ENCODE data around the gene KIF26B.

The KIF26B gene

DNA sequence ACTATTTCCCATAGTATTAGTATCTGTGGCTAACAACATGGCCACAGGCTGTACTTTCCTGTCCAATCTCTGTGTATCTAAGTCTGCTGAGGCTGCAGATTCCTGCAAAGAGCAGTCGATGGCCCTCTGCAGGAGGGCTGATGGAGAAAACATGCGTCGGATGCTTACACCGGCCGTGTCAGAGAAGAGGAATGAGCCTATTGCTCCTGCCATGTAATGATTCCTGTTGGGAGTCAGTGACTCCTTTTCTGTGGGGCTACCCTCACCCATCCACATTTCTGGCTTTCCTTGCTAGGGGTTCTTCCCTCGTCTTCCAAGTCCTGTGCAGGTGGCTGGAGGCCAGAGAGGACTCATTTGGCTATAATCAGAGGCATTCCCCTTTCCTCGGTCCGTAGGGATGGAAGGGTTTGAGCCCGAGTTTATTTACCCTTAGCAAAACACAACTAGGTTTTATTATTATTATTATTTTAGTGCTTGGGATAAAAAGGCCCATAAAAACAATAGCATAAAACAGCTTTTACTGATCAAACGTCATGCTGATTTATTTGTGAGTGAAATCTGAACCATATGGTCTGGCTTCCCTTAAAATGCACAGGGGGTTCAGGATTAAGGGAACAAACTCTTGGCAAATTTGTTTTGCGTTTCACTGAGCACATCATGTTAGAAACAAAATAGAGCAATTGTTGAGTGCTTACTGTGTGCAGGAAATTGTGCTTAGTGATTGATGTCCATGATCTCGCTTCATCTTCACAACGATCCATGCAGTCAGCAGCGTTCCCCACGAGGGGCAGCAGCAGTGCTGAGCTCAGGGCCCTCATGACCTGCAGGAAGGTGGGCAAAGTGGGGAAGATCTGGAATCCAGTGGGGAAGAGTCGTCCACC lies 70.8 kb downstream of the KIF26B start:
- in situ Hi-C loops (cut with MboI; ENCODE audit: low sequenced_read_pairs): no loop called here

DNA sequence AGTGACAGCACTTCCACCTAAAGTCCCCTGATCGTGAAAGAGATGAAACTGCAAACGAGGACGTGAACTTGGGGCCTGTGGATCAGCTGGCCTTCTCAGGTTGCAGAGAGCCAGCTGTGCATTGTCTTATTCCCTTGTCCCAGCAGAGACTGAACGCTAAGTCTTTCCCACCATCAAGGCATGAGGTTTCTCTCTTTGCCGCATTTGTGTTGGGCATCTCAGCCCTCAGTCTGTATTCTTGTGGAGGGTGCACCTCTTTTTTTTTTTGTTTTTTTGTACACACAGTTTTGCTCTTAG lies 71.4 kb downstream of the KIF26B start:
- in situ Hi-C loops (cut with MboI; ENCODE audit: low sequenced_read_pairs): no loop called here

- in situ Hi-C loops (cut with MboI; ENCODE audit: low sequenced_read_pairs): no loop called here
These were observed 74.3 kb downstream of the KIF26B start for GRCh38 chr1:245229051-245229450.

DNA sequence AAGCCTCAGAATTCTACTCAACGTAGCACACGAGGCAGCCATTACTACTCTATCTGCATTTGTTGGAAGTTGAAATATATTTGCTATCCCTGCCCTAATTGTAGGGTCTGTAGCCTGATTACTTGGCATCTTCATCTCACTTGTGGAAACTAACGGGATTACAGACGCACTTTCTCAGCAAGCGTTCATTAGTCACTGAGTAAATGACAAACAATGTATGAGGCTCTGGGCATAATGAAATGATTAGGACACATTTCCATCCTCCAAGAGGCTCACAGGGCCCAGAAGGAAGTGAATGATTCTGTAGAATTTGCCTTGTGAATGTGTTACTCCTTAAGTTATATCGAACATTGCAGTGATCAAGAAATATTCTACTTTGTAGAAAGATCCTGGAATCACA lies 78.1 kb downstream of the KIF26B start:
- in situ Hi-C loops (cut with MboI; ENCODE audit: low sequenced_read_pairs): no loop called here

GRCh38 chr1:245234217-245235081 lies 79.7 kb downstream of the KIF26B start:
- in situ Hi-C loops (cut with MboI; ENCODE audit: low sequenced_read_pairs): no loop called here

DNA sequence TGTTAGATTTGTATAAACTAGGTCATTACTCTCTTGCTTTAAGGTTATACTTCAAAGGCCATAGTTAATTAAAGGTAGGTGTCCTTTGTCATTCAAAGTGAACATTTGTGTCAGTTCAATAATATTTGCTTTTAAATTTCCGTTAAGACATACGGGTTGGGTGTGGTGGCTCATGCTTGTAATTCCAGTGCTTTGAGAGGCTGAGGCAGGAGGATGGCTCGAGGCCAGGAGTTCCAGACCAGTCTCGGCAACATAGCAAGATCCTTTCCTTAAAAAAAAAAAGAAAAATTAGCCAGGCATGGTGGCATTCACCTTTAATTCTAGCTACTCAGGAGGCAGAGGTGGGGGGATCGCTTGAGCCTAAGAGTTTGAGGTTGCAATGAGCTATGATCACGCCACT lies 80.4 kb downstream of the KIF26B start:
- in situ Hi-C loops (cut with MboI; ENCODE audit: low sequenced_read_pairs): no loop called here

DNA sequence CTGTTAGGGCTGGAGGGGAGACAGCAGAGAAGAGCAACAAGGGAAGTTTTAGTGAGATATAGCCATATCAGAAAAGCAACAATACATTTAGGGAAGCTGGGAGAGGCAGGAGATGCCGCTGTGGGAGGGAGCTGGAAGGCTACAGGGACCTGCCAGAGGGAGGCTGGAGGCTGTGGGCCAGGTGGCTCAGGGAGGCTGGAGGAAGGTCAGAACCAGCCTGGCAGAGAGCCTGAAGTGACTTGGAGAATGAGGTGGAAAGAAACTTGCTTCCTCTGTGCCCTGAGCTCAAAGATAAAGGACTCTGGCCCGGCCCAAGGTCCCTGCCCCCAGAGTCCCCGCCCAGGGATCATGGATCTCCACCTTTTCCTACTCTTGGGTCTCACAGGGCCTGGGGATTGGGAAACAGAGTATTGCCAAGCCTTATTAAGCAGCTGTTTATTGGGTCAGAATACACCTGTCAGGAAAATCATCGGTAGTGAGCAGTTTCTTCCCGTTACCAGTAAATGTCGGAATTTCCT lies 85.9 kb downstream of the KIF26B start:
- in situ Hi-C loops (cut with MboI; ENCODE audit: low sequenced_read_pairs): no loop called here

GRCh38 chr1:245241526-245242130 lies 86.8 kb downstream of the KIF26B start:
- in situ Hi-C loops (cut with MboI; ENCODE audit: low sequenced_read_pairs): no loop called here

DNA sequence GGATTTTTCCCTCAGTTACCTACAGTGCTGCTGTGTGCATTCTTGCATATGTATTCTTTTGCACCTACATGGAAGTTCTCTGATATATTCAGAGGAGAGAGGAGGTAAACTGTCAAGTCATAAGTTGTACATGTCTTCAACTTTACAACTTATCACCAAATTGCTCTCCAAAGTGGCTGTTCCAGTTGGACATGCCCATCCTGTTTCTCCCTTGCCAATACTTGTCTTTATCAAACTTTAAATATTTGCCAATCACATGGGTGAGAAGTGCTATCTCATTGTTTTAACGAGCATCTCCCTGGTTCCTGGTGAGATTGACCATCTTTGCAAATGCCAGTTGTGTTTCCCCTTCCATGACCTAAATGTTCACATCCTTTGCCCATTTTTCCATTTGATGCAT lies 88.2 kb downstream of the KIF26B start:
- in situ Hi-C loops (cut with MboI; ENCODE audit: low sequenced_read_pairs): no loop called here

GRCh38 chr1:245245021-245245667 lies 90.4 kb downstream of the KIF26B start:
- in situ Hi-C loops (cut with MboI; ENCODE audit: low sequenced_read_pairs): no loop called here

GRCh38 chr1:245246433-245246832 lies 91.6 kb downstream of the KIF26B start:
- in situ Hi-C loops (cut with MboI; ENCODE audit: low sequenced_read_pairs): no loop called here

DNA sequence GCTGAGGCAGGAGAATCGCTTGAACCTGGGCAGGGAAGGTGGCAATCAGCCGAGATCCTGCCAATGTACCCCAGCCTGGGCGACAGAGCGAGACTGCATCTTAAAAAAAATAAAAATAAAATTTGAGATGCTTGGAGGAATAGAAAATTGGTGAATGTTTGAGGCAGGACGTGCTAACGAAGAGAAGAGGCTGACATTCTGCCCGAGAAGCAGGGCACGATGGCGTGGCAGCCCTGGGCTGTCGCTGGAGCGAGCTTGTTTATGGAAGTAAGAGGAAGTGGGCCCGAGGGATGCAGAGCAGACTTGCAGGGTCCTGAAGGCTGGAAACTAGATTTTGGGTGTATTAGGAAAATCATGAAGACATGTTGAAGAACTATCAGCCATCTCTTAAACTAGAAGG lies 92.6 kb downstream of the KIF26B start:
- in situ Hi-C loops (cut with MboI; ENCODE audit: low sequenced_read_pairs): no loop called here

DNA sequence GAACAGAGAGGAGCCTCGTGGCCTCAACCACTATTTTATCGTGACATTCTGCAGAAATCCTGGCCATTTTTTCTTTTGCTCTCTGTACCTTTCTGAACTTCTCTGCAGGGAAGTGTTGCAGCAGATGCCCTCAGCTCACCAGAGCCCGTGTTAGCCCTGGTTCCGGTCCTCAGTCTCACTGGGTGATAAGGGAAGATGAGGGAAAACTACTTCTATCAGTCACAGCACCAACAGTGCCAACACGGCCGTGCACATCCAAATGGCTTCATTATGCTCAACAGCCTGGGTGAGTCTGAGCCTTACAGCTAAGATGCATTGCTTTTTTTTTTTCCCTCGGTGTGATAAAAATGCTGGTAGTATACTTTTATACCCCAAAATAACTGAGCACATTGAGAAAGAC lies 93.0 kb downstream of the KIF26B start:
- in situ Hi-C loops (cut with MboI; ENCODE audit: low sequenced_read_pairs): no loop called here

GRCh38 chr1:245248231-245248731 lies 93.5 kb downstream of the KIF26B start:
- in situ Hi-C loops (cut with MboI; ENCODE audit: low sequenced_read_pairs): no loop called here

- in situ Hi-C loops (cut with MboI; ENCODE audit: low sequenced_read_pairs): no loop called here
These were observed 101.0 kb downstream of the KIF26B start for GRCh38 chr1:245255783-245256182.

- in situ Hi-C loops (cut with MboI; ENCODE audit: low sequenced_read_pairs): no loop called here
These were observed 101.7 kb downstream of the KIF26B start for GRCh38 chr1:245256528-245256927.

DNA sequence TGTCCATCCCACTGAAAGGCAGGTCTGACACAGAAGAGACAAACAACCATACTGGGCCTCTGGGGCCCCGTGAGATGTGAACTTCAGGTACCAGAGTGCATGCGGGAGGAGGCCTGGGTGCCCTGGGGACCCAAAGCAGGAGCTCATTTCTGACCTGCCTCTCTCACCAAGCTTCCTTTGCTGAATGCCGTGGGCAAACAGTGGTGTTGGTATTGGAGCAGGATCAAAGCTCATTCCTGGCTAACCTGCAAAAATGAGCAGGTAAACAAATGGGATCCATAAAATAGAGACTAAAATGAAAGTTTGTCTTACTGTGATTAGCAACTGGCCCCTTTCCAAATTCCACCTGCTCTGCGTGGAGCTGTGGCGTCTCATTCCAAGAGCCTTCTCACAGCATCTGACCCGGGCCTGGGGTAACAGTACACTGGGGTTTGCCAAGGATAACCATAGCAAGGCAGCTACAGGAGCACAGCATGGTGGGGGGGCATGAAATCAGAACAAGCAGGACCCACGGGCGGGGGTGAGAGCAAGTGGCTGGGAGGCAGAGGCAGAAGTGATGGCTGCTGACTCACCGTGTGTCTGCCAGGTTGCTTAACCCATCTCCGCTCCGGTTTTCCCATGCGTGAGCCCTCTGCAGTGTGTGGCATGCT lies 103.6 kb downstream of the KIF26B start:
- in situ Hi-C loops (cut with MboI; ENCODE audit: low sequenced_read_pairs): no loop called here

DNA sequence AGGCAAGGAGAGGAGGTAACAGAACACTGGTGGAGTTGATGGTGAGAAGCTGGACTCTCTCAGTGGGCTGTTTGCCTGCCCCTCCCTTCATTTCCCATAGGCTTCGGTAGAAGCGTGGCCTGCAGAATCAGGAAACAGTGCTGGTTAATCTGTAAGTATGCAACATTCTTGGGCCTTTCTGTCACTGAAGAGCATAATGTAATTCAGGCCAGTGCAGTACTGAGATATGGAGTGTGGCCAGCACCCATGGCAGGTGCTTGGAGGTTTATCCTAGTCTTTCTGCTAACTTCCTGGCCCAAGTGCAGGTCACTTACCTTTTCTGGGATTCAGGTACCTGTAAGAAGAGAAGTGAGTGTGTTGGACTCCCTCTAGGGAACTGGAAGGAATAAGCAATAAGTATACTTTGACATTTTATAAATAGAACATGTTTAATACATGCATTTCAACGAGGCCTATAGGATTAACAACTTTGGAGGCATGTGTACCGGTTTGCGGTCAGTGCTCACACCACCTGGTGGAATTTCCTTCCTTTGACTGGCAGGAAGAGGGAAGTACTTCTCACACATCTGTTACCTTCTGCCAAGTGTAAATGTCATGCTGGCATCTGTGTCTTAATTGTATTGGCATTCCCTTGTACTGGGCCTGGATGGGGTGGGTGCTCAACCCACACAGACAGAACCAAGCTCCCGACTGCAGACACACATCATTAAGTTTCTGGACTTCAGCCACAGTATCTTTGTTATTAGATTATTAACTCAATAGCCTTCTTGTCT lies 105.5 kb downstream of the KIF26B start:
- in situ Hi-C loops (cut with MboI; ENCODE audit: low sequenced_read_pairs): no loop called here

DNA sequence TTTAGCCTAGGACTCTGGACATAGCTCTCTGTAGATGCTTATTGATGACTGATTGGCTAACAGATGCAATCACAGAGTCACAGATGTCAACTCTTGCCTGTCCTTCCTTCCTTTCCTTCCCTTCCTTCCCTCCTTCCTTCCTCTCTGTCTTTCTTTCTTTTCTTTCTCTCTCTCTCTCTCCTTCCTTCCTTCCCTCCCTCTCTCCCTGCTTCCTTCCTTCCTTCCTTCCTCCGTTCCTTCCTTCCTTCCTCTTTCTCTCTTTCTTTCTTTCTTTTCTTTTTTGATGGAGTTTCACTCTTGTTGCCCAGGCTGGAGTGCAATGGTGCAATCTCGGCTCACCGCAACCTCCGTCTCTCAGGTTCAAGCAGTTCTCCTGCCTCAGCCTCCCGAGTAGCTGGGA lies 106.1 kb downstream of the KIF26B start:
- in situ Hi-C loops (cut with MboI; ENCODE audit: low sequenced_read_pairs): no loop called here

DNA sequence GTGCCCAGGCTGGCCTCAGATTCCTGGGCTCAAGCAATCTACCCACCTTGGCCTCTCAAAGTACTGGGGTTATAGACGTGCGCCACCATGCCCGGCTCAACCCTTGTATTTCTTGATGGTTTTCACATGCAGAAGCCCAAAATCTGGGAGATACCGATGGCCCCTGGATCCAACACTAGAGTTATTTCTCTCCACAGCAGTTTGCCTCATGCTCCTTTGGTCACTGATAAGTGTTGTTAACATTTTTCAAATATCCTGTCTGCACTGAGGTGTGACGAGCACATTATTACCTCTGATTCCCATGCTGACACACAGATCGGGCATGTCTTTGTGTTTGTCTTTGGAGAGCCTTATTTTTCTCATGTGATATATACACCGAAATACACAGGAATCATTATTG lies 107.0 kb downstream of the KIF26B start:
- in situ Hi-C loops (cut with MboI; ENCODE audit: low sequenced_read_pairs): no loop called here

Data from HL-60/S4 treated with retinoic acid at 250 ng/mL for 4 days and 3 days (cell line).